H1 (cell line): ENCODE measurements around the gene MXI1. TPM values are rescaled to one million over a fixed set of nuclear protein-coding genes. Genes with fewer than 3 reads are reported as not detected.

Experiments
- CTCF ChIA-PET: fragments of 300-600 bp; sonication (Branson Sonifier 250); formaldehyde crosslinking; loops from one replicate; lab custom pipeline; 2021; ENCODE audit not compliant: partially characterized antibody; lab: Charles Lee
- POLR2A ChIA-PET: fragments of 300-600 bp; sonication (Branson Sonifier 250); formaldehyde crosslinking; loops from one replicate; lab custom pipeline; 2021; ENCODE audit warnings: inconsistent platforms; ENCODE audit not compliant: partially characterized antibody; lab: Charles Lee
- DNase-seq, 2 experiments: peaks; one replicate each; pipeline versions ENCODE4 v3.0.0 to v3.0.0-alpha.2; 2010 to 2022; ENCODE audit warnings: low spot score in 2 of 2, low read depth in 1 of 2, mixed read lengths in 1 of 2
- FAIRE-seq: peaks from 2 replicates; lab custom pipeline; 2011; peaks lifted over from hg19 to GRCh38; lab: Jason Lieb, UNC
- H2AFZ ChIP-seq: 2 replicates; pipeline ENCODE4 v1.8.1; 2012; ENCODE audit warnings: low read length, inconsistent platforms
- H2AK5ac ChIP-seq: 2 replicates; pipeline ENCODE4 v1.6.1; 2013; ENCODE audit warnings: low read depth, low read length
- H2BK120ac ChIP-seq: replicated peaks from 2 replicates; pipeline ENCODE3; 2013; ENCODE audit warnings: low read depth, low read length, inconsistent platforms
- H2BK12ac ChIP-seq: 2 replicates; pipeline ENCODE4 v1.6.1; 2013; ENCODE audit warnings: low read depth, low read length
- H2BK15ac ChIP-seq: 2 replicates; pipeline ENCODE4 v1.6.1; 2013; ENCODE audit warnings: low read length
- H2BK20ac ChIP-seq: 2 replicates; pipeline ENCODE4 v1.6.1; 2013; ENCODE audit warnings: low read length
- H2BK5ac ChIP-seq: 2 replicates; pipeline ENCODE4 v1.6.1; 2013; ENCODE audit warnings: low read depth, low read length
- H3K14ac ChIP-seq: 2 replicates; pipeline ENCODE4 v1.6.1; 2013; ENCODE audit warnings: inconsistent platforms; ENCODE audit not compliant: insufficient read length
- H3K18ac ChIP-seq: 2 replicates; pipeline ENCODE4 v1.6.1; 2013; ENCODE audit warnings: low read length; ENCODE audit errors: extremely low read depth
- H3K23ac ChIP-seq: 2 replicates; pipeline ENCODE4 v1.6.1; 2013; ENCODE audit warnings: inconsistent platforms; ENCODE audit not compliant: insufficient read length
- H3K23me2 ChIP-seq: 2 replicates; pipeline ENCODE4 v1.6.1; 2013; ENCODE audit warnings: low read depth, low read length
- H3K27ac ChIP-seq: 2 replicates; pipeline ENCODE4 v1.6.1; 2011; ENCODE audit warnings: low read depth, low read length, inconsistent platforms
- H3K27me3 ChIP-seq, 4 experiments: replicated peaks in 1 of 4; 1 replicate in 1 of 4; 2 replicates in 3 of 4; pipeline versions ENCODE4 v1.6.1 to v1.8.1; 2011 to 2013; ENCODE audit warnings: low read length in 3 of 4, mild to moderate bottlenecking in 3 of 4, inconsistent platforms in 2 of 4, mixed read lengths in 2 of 4, moderate library complexity in 1 of 4; ENCODE audit not compliant: control insufficient read depth in 3 of 4, insufficient read depth in 3 of 4; ENCODE audit errors: extremely low read depth in 1 of 4
- H3K36me3 ChIP-seq, 4 experiments: 2 replicates each; pipeline versions ENCODE4 v1.6.1 to v1.8.1; 2011 to 2013; ENCODE audit warnings: mild to moderate bottlenecking in 4 of 4, low read length in 3 of 4, moderate library complexity in 2 of 4, control low read depth in 1 of 4, inconsistent platforms in 1 of 4; ENCODE audit not compliant: insufficient read depth in 4 of 4, control insufficient read depth in 2 of 4
- H3K4ac ChIP-seq: replicated peaks from 2 replicates; pipeline ENCODE3; 2013; ENCODE audit warnings: low read length, low read depth, mixed read lengths, inconsistent platforms; ENCODE audit not compliant: insufficient read length
- H3K4me1 ChIP-seq, 4 experiments: replicated peaks in 1 of 4; 1 replicate in 1 of 4; 2 replicates in 3 of 4; pipeline versions ENCODE4 v1.6.1 to v1.8.1; 2011 to 2013; ENCODE audit warnings: low read length in 3 of 4, inconsistent platforms in 2 of 4, mixed read lengths in 1 of 4; ENCODE audit not compliant: insufficient read depth in 4 of 4, control insufficient read depth in 3 of 4
- H3K4me2 ChIP-seq, 2 experiments: 2 replicates each; pipeline versions ENCODE4 v1.6.1 to v1.8.1; 2011 to 2013; ENCODE audit warnings: low read depth in 2 of 2, low read length in 2 of 2, control low read depth in 1 of 2, inconsistent platforms in 1 of 2, mild to moderate bottlenecking in 1 of 2; ENCODE audit not compliant: insufficient read depth in 1 of 2
- H3K4me3 ChIP-seq, 4 experiments: fragments of 200-600, 300-600 bp in 1 of 4; sonication (generic), shearing (Covaris generic), sonication (Bioruptor Twin) in 1 of 4; 2 replicates each; pipeline versions ENCODE4 v1.5.1 to v1.8.1; 2011 to 2016; ENCODE audit warnings: low read length in 4 of 4, low read depth in 3 of 4, control low read depth in 2 of 4, inconsistent platforms in 2 of 4, mild to moderate bottlenecking in 2 of 4, mixed read lengths in 1 of 4, moderate library complexity in 1 of 4; ENCODE audit not compliant: insufficient read depth in 2 of 4; ENCODE audit errors: extremely low read depth in 1 of 4
- H3K56ac ChIP-seq: replicated peaks from 2 replicates; pipeline ENCODE3; 2013; ENCODE audit warnings: low read depth, mild to moderate bottlenecking, mixed read lengths, low read length, inconsistent platforms; ENCODE audit not compliant: insufficient read length
- H3K79me1 ChIP-seq: 2 replicates; pipeline ENCODE4 v1.6.1; 2013; ENCODE audit warnings: low read depth, low read length, control low read depth
- H3K79me2 ChIP-seq, 2 experiments: 2 replicates each; pipeline versions ENCODE4 v1.6.1 to v1.8.1; 2012 to 2013; ENCODE audit warnings: low read length in 2 of 2, mild to moderate bottlenecking in 2 of 2, inconsistent platforms in 1 of 2; ENCODE audit not compliant: insufficient read depth in 2 of 2, control insufficient read depth in 1 of 2
- H3K9ac ChIP-seq, 4 experiments: replicated peaks in 1 of 4; 1 replicate in 1 of 4; 2 replicates in 3 of 4; pipeline versions ENCODE4 v1.6.1 to v1.8.1; 2011 to 2013; ENCODE audit warnings: low read depth in 3 of 4, low read length in 3 of 4, control low read depth in 2 of 4, mild to moderate bottlenecking in 2 of 4, moderate library complexity in 2 of 4, inconsistent platforms in 1 of 4; ENCODE audit errors: extremely low read depth in 1 of 4
- H3K9me3 ChIP-seq, 2 experiments: 2 replicates each; pipeline versions ENCODE4 v1.6.1 to v1.8.1; 2012 to 2013; ENCODE audit warnings: mild to moderate bottlenecking in 2 of 2, moderate library complexity in 2 of 2, control low read depth in 1 of 2, inconsistent platforms in 1 of 2, low read depth in 1 of 2, low read length in 1 of 2, mixed read lengths in 1 of 2; ENCODE audit not compliant: insufficient read depth in 2 of 2
- H4K20me1 ChIP-seq, 2 experiments: replicated peaks in 1 of 2; 2 replicates each; pipeline versions ENCODE3 to v1.8.1; 2011 to 2013; ENCODE audit warnings: inconsistent platforms in 2 of 2, low read length in 2 of 2, mild to moderate bottlenecking in 1 of 2; ENCODE audit not compliant: insufficient read depth in 2 of 2, control insufficient read depth in 1 of 2
- H4K5ac ChIP-seq: 2 replicates; pipeline ENCODE4 v1.6.1; 2013; ENCODE audit warnings: low read length, low read depth, mixed read lengths, inconsistent platforms; ENCODE audit not compliant: insufficient read length
- H4K8ac ChIP-seq: 2 replicates; pipeline ENCODE4 v1.8.0; 2013; ENCODE audit warnings: mild to moderate bottlenecking, moderate library complexity, low read length, inconsistent platforms; ENCODE audit not compliant: insufficient read depth; ENCODE audit errors: extremely low read depth
- H4K91ac ChIP-seq: replicated peaks from 2 replicates; pipeline ENCODE3; 2013; ENCODE audit warnings: low read length, mixed read lengths, inconsistent platforms; ENCODE audit not compliant: insufficient read length
- BCL11A ChIP-seq, 2 experiments: IDR thresholded peaks; one replicate each; pipeline ENCODE4 v1.6.1; 2011; ENCODE audit warnings: low read depth in 2 of 2, low read length in 2 of 2, mild to moderate bottlenecking in 2 of 2
- CHD1 ChIP-seq: IDR thresholded peaks from 2 replicates; pipeline ENCODE4 v1.6.1; 2012; ENCODE audit warnings: low read depth, low read length, improper control_type of control experiment
- HDAC6 ChIP-seq: IDR thresholded peaks from one replicate; pipeline ENCODE4 v1.7.1; 2012; ENCODE audit warnings: low read depth, mild to moderate bottlenecking, inconsistent platforms, low read length, moderate library complexity
- KDM5A ChIP-seq: fragments of 200-600 bp; IDR thresholded peaks from 2 replicates; pipeline ENCODE4 v1.7.1; 2012; ENCODE audit warnings: mild to moderate bottlenecking, low read length, inconsistent platforms, mixed read lengths
- MAFK ChIP-seq: IDR thresholded peaks from 2 replicates; pipeline ENCODE4 v1.6.1; 2012; ENCODE audit warnings: low read depth, mild to moderate bottlenecking, improper control_type of control experiment, low read length
- polyA plus RNA-seq, 7 experiments: library from polyadenylated mRNA; depleted of rRNA in 3 of 7; stranded (reverse) in 5 of 7; unstranded in 2 of 7; fragments of >200 nt in 5 of 7; fragments of 200-250 nt in 2 of 7; gene quantifications; 1 replicate in 5 of 7; 2 replicates in 1 of 7; 4 replicates in 1 of 7; pipeline versions ENCODE4 v1.2.1 to v1.2.3, GENCODE V29; 2011 to 2013; ENCODE audit warnings: missing spikeins in 2 of 7, mixed read lengths in 2 of 7
- total RNA-seq: library from RNA; stranded (reverse); fragmentation: NEBNext Ultra II Directional; extraction: Animal tissue kit (Norgen Biotek cat#: 25700); gene quantifications from 2 replicates; pipeline ENCODE4 v1.2.1, GENCODE V29; 2021

Gene MXI1
- total and polyA plus RNA-seq, 2 of the 8 experiments (the other 6 are each of a cell fraction or from before 2014, with no cell fraction given), result 5.7 to 8.8 TPM

- Histone ChIP-seq H4K8ac (no peak overlapping the region), H3K4me2 (no peak overlapping the region), H3K27me3 (peaks cover 0 to 1% (median 0%) of the 10 kb centered on the region in 4 experiments; a peak in 1 of 7 replicates), H3K79me2 (no peaks in the 10 kb centered on the region), H3K23ac (no peak overlapping the region), H3K4me3 (no peak overlapping the region), H3K23me2 (no peaks in the 10 kb centered on the region; the same call in 1 of the 2 replicates), H2BK12ac (no peak overlapping the region), H2BK20ac (no peak overlapping the region), H3K9ac (no peak overlapping the region), H3K14ac (no peak overlapping the region), H3K9me3 (no peaks in the 10 kb centered on the region), H2BK120ac (no peak overlapping the region), H3K79me1 (no peaks in the 10 kb centered on the region), H4K91ac (no peak overlapping the region), H3K56ac (no peak overlapping the region), H4K20me1 (no peaks in the 10 kb centered on the region), H4K5ac (no peak overlapping the region), H3K4me1 (no peaks in the 10 kb centered on the region), H3K18ac (no peak overlapping the region), H3K27ac (no peak overlapping the region), H2AK5ac (no peak overlapping the region), H3K36me3 (no peaks in the 10 kb centered on the region), H2BK5ac (no peak overlapping the region), H3K4ac (no peak overlapping the region), H2AFZ (no peak overlapping the region), H2BK15ac (no peak overlapping the region)
- TF ChIP-seq KDM5A (no peak), MAFK (no peak), CHD1 (no peak), BCL11A (IDR thresholded peaks at IDR 0.05; ENCODE audit: low read depth in 2 of 2, low read length in 2 of 2) (no peak), HDAC6 (no peak)
- ChIA-PET POLR2A (no interaction called here), CTCF (interaction anchor here (0.9 to 2.3 kb wide), 4 partner anchors 21 to 277 kb away, joined by 3 to 8 read pairs (median 3); no protein-coding TSS in a partner anchor)
- no peak for DNase-seq
- FAIRE-seq, result no peak
These were observed 47.1 kb downstream of the MXI1 start for GRCh38 chr10:110254467-110254866.
